Mesothelial cell of epicardium (in vitro differentiated cells): Measurements from ENCODE around the gene WDR59. TPM values are rescaled to one million over a fixed set of nuclear protein-coding genes. Genes with fewer than 3 reads are reported as not detected.
A peak's percentile ranks its signal among the peaks of the same experiment; 100 is the strongest.

Experiments
- DNase-seq, 2 experiments: peaks; one replicate each; pipeline ENCODE4 v3.0.0; 2021; ENCODE audit warnings: low spot score in 2 of 2; ENCODE audit not compliant: unreplicated experiment in 2 of 2
- H3K27ac Mint-ChIP-seq: 2 replicates; pipeline ENCODE4 v1.8.0; 2021; ENCODE audit warnings: mixed read lengths
- H3K27me3 Mint-ChIP-seq: 2 replicates; pipeline ENCODE4 v1.8.0; 2021; ENCODE audit warnings: low read depth, mixed read lengths
- H3K36me3 Mint-ChIP-seq: 2 replicates; pipeline ENCODE4 v1.8.0; 2021; ENCODE audit warnings: mixed read lengths
- H3K4me1 Mint-ChIP-seq: 2 replicates; pipeline ENCODE4 v1.8.0; 2021; ENCODE audit warnings: mixed read lengths
- H3K4me3 Mint-ChIP-seq: 2 replicates; pipeline ENCODE4 v1.8.0; 2021; ENCODE audit warnings: mild to moderate bottlenecking, moderate library complexity, mixed read lengths
- H3K9me3 Mint-ChIP-seq: 2 replicates; pipeline ENCODE4 v1.8.0; 2021; ENCODE audit warnings: mixed read lengths
- total RNA-seq: library from RNA; stranded (reverse); gene quantifications from 3 replicates; pipeline ENCODE4 v1.2.1, GENCODE V29; 2021
- TF ChIP-seq, protein P1 (sequence below): fragments of 200-600 bp; sonication (generic); IDR thresholded peaks from one replicate; pipeline ENCODE4 v1.5.0; 2021; ENCODE audit warnings: antibody characterized with exemption; ENCODE audit not compliant: unreplicated experiment

Gene WDR59
- total RNA-seq, 1 donor from 2014 or later: 134 TPM

DNA sequence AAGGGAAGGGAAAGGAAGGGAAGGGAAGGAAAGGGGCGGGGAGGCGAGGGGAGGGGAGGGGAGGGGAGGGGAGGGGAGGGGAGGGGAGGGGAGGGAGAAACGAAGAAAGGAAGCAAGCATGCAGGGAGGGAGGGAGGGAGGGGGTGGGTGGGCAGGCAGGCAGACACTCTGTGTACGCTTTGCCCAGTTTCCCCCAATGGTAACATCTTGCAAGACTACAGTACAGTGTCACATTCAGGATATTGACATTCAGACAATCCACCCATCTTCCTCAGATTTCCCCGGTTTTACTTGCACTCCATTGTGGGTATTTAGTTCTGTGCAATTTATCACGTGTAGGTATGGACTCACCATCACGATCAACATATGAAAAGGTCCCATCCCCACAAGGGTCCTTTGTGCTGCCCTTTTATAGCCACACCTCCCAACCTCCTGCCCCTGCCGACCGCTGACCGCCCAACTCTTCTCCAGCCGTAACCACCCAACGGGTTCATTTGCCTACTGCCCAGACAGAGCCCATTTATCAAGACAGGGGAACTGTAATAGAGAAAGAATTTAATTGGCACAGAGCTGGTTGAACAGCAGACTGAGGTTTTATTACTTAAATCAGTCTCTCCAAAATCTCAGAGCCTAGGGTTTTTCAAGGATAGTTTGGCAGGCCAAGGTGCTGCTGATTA, 118.9 kb downstream of the WDR59 start:
- H3K27me3 Mint-ChIP-seq: no peaks in the 10 kb centered on the region
- H3K36me3 Mint-ChIP-seq: peaks cover 4% of the 10 kb centered on the region
- TF ChIP-seq, protein P1, sequence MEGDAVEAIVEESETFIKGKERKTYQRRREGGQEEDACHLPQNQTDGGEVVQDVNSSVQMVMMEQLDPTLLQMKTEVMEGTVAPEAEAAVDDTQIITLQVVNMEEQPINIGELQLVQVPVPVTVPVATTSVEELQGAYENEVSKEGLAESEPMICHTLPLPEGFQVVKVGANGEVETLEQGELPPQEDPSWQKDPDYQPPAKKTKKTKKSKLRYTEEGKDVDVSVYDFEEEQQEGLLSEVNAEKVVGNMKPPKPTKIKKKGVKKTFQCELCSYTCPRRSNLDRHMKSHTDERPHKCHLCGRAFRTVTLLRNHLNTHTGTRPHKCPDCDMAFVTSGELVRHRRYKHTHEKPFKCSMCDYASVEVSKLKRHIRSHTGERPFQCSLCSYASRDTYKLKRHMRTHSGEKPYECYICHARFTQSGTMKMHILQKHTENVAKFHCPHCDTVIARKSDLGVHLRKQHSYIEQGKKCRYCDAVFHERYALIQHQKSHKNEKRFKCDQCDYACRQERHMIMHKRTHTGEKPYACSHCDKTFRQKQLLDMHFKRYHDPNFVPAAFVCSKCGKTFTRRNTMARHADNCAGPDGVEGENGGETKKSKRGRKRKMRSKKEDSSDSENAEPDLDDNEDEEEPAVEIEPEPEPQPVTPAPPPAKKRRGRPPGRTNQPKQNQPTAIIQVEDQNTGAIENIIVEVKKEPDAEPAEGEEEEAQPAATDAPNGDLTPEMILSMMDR: no peak
- H3K27ac Mint-ChIP-seq: no peak overlapping the region
- peaks cover 14% of the 10 kb centered on the region for H3K4me1 Mint-ChIP-seq
- H3K9me3 Mint-ChIP-seq: no peaks in the 10 kb centered on the region
- no peak for DNase-seq
- no peak overlapping the region for H3K4me3 Mint-ChIP-seq

GRCh38 chr16:74862743-74863244, 122.1 kb downstream of the WDR59 start:
- TF ChIP-seq, protein P1: peak; percentile 90
- H3K9me3 Mint-ChIP-seq: no peaks in the 10 kb centered on the region
- H3K27me3 Mint-ChIP-seq: no peaks in the 10 kb centered on the region
- no peak overlapping the region for H3K27ac Mint-ChIP-seq
- DNase-seq: no peak
- no peaks in the 10 kb centered on the region for H3K36me3 Mint-ChIP-seq
- peaks cover 12% of the 10 kb centered on the region for H3K4me1 Mint-ChIP-seq
- no peak overlapping the region for H3K4me3 Mint-ChIP-seq

- Mint-ChIP-seq H3K9me3 (no peaks in the 10 kb centered on the region), H3K27ac (no peak overlapping the region), H3K27me3 (no peaks in the 10 kb centered on the region), H3K4me1 (no peaks in the 10 kb centered on the region), H3K36me3 (no peaks in the 10 kb centered on the region), H3K4me3 (no peak overlapping the region)
- TF ChIP-seq, protein P1: no peak
- no peak for DNase-seq
These were observed 132.4 kb downstream of the WDR59 start for GRCh38 chr16:74852500-74852875.

DNA sequence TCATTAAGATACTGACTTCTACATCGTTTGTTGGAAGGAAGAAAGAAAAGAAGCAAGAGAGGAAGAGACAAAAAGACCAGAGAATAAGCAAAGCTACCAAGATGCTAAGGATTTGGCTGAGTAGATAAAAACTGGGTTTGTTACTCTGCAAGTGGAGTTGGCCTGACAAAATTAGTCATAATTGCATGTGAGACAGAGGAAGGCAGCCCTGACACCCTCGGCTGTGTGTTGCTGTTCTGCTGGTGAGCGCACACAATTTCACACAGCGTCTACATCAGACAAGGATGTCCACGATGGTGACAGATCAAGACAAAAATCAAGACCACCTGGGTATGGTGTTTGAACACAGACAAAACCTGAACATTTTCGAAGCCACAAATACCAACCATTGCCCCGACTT, 134.9 kb downstream of the WDR59 start:
- no peaks in the 10 kb centered on the region for H3K4me1 Mint-ChIP-seq
- H3K27me3 Mint-ChIP-seq: no peaks in the 10 kb centered on the region
- no peaks in the 10 kb centered on the region for H3K9me3 Mint-ChIP-seq
- no peak for DNase-seq
- H3K27ac Mint-ChIP-seq: no peak overlapping the region
- no peaks in the 10 kb centered on the region for H3K36me3 Mint-ChIP-seq
- TF ChIP-seq, protein P1: no peak
- H3K4me3 Mint-ChIP-seq: no peak overlapping the region

- TF ChIP-seq, protein P1: no peak
- Mint-ChIP-seq H3K4me1 (peaks cover 2% of the 10 kb centered on the region), H3K36me3 (no peaks in the 10 kb centered on the region)
These were observed 137.7 kb downstream of the WDR59 start for GRCh38 chr16:74847202-74847601.

More at GRCh38 chr16:74847202-74847601, 137.7 kb downstream of the WDR59 start:
- Mint-ChIP-seq H3K4me3 (no peak overlapping the region), H3K27me3 (no peaks in the 10 kb centered on the region), H3K27ac (no peak overlapping the region), H3K9me3 (no peaks in the 10 kb centered on the region)
- DNase-seq: no peak
